Measurements from ENCODE around the gene NIPBL. TPM values are rescaled to one million over a fixed set of nuclear protein-coding genes. Genes with fewer than 3 reads are reported as not detected.

The NIPBL gene
- polyA plus RNA-seq, 1 experiment = 37.0 TPM

DNA sequence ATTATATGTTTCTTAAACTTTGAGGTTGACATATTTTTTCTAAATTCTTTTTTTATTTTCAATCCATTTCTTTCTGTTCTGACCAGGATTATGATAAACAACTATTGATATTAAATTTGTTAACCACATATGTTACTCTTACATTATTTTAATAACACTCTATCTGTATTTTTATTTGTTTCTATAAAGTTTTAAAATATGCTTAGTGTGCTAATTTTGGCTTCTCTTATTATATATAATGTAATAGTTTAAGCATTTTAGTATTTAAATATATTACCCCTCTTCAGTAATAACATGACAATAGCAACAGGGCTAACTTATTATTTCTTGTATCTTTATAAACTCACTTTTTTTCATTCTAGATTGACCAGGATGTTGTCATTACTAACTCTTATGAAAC lies 137.8 kb downstream of the NIPBL start:
- POLR2A ChIA-PET = no interaction called here

GRCh38 chr5:37015795-37016666 lies 139.5 kb downstream of the NIPBL start:
- Histone ChIP-seq H3K27ac (ENCODE audit: low read depth, low read length) (no peak overlapping the region), H3K9me3 (ENCODE audit: control insufficient read depth, insufficient read depth, low read length) (no peaks in the 10 kb centered on the region), H3K4me3 (ENCODE audit: low read depth, low read length) (no peak overlapping the region), H3K27me3 (ENCODE audit: control insufficient read depth, insufficient read depth, low read length) (no peaks in the 10 kb centered on the region)
- TF ChIP-seq, protein P1, sequence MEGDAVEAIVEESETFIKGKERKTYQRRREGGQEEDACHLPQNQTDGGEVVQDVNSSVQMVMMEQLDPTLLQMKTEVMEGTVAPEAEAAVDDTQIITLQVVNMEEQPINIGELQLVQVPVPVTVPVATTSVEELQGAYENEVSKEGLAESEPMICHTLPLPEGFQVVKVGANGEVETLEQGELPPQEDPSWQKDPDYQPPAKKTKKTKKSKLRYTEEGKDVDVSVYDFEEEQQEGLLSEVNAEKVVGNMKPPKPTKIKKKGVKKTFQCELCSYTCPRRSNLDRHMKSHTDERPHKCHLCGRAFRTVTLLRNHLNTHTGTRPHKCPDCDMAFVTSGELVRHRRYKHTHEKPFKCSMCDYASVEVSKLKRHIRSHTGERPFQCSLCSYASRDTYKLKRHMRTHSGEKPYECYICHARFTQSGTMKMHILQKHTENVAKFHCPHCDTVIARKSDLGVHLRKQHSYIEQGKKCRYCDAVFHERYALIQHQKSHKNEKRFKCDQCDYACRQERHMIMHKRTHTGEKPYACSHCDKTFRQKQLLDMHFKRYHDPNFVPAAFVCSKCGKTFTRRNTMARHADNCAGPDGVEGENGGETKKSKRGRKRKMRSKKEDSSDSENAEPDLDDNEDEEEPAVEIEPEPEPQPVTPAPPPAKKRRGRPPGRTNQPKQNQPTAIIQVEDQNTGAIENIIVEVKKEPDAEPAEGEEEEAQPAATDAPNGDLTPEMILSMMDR (IDR thresholded peaks at IDR 0.05; ENCODE audit: low read depth, low read length) = no peak
- no peak for DNase-seq (ENCODE audit: low read depth, low spot score)
- ChIA-PET POLR2A (no interaction called here), CTCF (interaction anchor here (0.7 kb wide), 1 partner anchor 11 kb away, joined by 3 read pairs; no protein-coding TSS in a partner anchor)

More for the DNA sequence above, 137.8 kb downstream of the NIPBL start:
- CTCF ChIA-PET = no interaction called here
- H3K27ac ChIP-seq (ENCODE audit: low read depth, low read length) = no peak overlapping the region
- DNase-seq (ENCODE audit: low read depth, low spot score) = no peak
- H3K4me3 ChIP-seq (ENCODE audit: low read depth, low read length) = no peak overlapping the region
- TF ChIP-seq, protein P1 (IDR thresholded peaks at IDR 0.05; ENCODE audit: low read depth, low read length) = no peak
- no peaks in the 10 kb centered on the region for H3K27me3 ChIP-seq (ENCODE audit: control insufficient read depth, insufficient read depth, low read length)
- H3K9me3 ChIP-seq (ENCODE audit: control insufficient read depth, insufficient read depth, low read length) = no peaks in the 10 kb centered on the region

- Histone ChIP-seq H3K27me3 (ENCODE audit: control insufficient read depth, insufficient read depth, low read length) (no peaks in the 10 kb centered on the region), H3K4me3 (ENCODE audit: low read depth, low read length) (no peak overlapping the region), H3K9me3 (ENCODE audit: control insufficient read depth, insufficient read depth, low read length) (no peaks in the 10 kb centered on the region), H3K27ac (ENCODE audit: low read depth, low read length) (no peak overlapping the region)
- POLR2A ChIA-PET = no interaction called here
- DNase-seq (ENCODE audit: low read depth, low spot score) = no peak
- TF ChIP-seq, protein P1 (IDR thresholded peaks at IDR 0.05; ENCODE audit: low read depth, low read length) = no peak
- CTCF ChIA-PET = interaction anchor here (1.7 kb wide), 1 partner anchor 22 kb away, joined by 7 read pairs; no protein-coding TSS in a partner anchor
Observed at GRCh38 chr5:37028910-37029309, 152.3 kb downstream of the NIPBL start.

GRCh38 chr5:37029436-37029835 lies 152.9 kb downstream of the NIPBL start:
- Histone ChIP-seq H3K9me3 (ENCODE audit: control insufficient read depth, insufficient read depth, low read length) (no peaks in the 10 kb centered on the region), H3K4me3 (ENCODE audit: low read depth, low read length) (no peak overlapping the region), H3K27ac (ENCODE audit: low read depth, low read length) (no peak overlapping the region), H3K27me3 (ENCODE audit: control insufficient read depth, insufficient read depth, low read length) (no peaks in the 10 kb centered on the region)
- no peak for DNase-seq (ENCODE audit: low read depth, low spot score)
- TF ChIP-seq, protein P1 (IDR thresholded peaks at IDR 0.05; ENCODE audit: low read depth, low read length) = no peak
- POLR2A ChIA-PET = no interaction called here
- CTCF ChIA-PET = no interaction called here

DNA sequence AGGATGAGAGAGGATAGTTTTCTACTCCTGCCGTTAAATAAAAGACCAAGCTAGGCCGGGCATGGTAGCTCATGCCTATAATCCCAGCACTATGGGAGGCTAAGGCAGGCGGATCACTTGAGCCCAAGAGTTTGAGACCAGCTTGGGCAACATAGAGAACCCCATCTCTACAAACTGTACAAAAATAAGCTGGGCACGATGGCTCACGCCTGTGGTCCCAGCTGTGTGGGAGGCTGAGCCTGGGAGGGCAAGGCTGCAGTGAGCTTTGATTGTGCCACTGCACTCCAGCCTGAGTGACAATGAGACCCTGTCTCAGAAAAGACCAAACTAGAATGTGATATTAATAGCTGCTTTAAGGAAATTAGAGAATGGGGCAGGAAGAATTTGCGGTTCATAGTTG lies 158.4 kb downstream of the NIPBL start:
- CTCF ChIA-PET = no interaction called here
- no peak for DNase-seq (ENCODE audit: low read depth, low spot score)
- TF ChIP-seq, protein P1 (IDR thresholded peaks at IDR 0.05; ENCODE audit: low read depth, low read length) = no peak
- Histone ChIP-seq H3K9me3 (ENCODE audit: control insufficient read depth, insufficient read depth, low read length) (no peaks in the 10 kb centered on the region), H3K27me3 (ENCODE audit: control insufficient read depth, insufficient read depth, low read length) (no peaks in the 10 kb centered on the region), H3K27ac (ENCODE audit: low read depth, low read length) (no peak overlapping the region), H3K4me3 (ENCODE audit: low read depth, low read length) (no peak overlapping the region)
- POLR2A ChIA-PET = no interaction called here
